OCI-LY7 (cell line): ENCODE results near the gene RAMAC.
"Not testable (repeated sequence)": the region's sequence is repeated elsewhere in the genome, so short reads cannot be mapped to it uniquely, and the experiment has no call there.

Experiments
- CTCF ChIP-seq: fragments of 200-600 bp; sonication (generic); conservative IDR thresholded peaks from 2 replicates; pipeline ENCODE4 v1.5.1; 2014; ENCODE audit warnings: mild to moderate bottlenecking, antibody characterized with exemption, low read length, moderate library complexity, mixed read lengths
- EZH2phosphoT487 ChIP-seq: fragments of 200-600 bp; sonication (generic); IDR thresholded peaks from 2 replicates; pipeline ENCODE4 v1.6.1; 2018; ENCODE audit warnings: low read depth, borderline replicate concordance, mild to moderate bottlenecking, mixed run types, antibody characterized with exemption, low read length, moderate library complexity, mixed read lengths

DNA sequence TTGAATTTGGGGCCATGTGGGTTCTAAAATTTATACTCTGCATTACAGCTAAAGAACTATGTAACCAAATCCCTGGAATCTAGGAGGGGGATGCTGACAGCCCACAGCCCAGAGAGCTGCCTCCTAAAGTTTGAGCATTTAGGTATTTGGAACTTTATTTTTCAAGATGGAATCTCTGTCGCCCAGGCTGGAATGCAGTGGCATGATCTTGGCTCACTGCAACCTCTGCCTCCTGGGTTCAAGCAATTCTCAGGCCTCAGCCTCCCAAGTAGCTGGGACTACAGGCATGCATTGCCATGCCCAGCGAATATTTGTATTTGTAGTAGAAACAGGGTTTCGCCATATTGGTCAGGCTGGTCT lies 14.6 kb downstream of the RAMAC start:
- not testable (repeated sequence) for TF ChIP-seq CTCF, EZH2phosphoT487
